ENCODE measurements around the gene EFNB2.
A peak's percentile ranks its signal among the peaks of the same experiment; 100 is the strongest.

Gene EFNB2

DNA sequence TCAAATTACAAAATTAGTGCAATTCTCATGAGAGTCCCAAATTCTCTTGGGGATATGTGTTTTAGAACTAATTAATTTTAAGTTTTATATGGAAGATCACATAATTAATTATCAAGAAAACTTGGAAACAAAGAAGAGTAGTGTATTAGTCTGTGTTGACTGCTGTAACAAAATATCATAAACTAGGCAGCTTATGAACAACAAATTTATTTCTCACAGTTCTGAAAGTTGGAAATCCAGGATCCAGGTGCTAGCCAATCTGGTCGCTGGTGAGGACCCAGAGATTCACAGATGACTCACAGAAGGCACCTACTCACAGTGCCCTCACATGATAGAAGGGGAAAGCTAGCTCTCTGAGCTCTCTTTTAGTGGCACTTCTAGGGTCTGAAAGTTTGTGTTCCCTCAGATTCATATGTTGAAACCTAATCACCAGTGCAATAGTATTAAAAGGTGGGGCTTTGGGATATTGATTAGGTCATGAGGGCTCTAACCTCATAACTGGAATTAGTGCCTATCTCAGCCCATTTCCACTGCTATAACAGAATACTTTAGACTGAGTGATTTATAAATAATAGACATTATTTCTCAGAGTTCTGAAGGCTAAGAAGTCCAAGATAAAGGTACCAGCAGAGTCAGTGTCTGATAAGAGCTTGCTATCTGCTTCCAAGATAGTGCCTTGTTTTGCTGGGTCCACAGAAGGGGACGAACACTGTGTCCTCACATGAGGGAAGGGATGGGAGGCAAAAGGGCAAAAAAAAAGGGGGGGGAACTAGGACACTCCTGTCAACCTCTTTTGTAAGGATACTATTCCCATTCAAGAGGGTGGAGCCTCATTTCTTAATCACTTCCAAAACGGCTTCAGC, 34.0 kb upstream of the EFNB2 start:
- TF ChIP-seq, protein P1, sequence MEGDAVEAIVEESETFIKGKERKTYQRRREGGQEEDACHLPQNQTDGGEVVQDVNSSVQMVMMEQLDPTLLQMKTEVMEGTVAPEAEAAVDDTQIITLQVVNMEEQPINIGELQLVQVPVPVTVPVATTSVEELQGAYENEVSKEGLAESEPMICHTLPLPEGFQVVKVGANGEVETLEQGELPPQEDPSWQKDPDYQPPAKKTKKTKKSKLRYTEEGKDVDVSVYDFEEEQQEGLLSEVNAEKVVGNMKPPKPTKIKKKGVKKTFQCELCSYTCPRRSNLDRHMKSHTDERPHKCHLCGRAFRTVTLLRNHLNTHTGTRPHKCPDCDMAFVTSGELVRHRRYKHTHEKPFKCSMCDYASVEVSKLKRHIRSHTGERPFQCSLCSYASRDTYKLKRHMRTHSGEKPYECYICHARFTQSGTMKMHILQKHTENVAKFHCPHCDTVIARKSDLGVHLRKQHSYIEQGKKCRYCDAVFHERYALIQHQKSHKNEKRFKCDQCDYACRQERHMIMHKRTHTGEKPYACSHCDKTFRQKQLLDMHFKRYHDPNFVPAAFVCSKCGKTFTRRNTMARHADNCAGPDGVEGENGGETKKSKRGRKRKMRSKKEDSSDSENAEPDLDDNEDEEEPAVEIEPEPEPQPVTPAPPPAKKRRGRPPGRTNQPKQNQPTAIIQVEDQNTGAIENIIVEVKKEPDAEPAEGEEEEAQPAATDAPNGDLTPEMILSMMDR (conservative IDR thresholded peaks at IDR 0.05; ENCODE audit: low read length) = no peak
- no peak overlapping the region for H3K4me3 ChIP-seq (ENCODE audit: low read length)
- DNase-seq (ENCODE audit: low read depth) = no peak

GRCh38 chr13:106568299-106569003, 33.0 kb upstream of the EFNB2 start:
- TF ChIP-seq, protein P1 (conservative IDR thresholded peaks at IDR 0.05; ENCODE audit: low read length) = no peak
- no peak for DNase-seq (ENCODE audit: low read depth)
- H3K4me3 ChIP-seq (ENCODE audit: low read length) = peak overlapping the region; percentile 85

DNA sequence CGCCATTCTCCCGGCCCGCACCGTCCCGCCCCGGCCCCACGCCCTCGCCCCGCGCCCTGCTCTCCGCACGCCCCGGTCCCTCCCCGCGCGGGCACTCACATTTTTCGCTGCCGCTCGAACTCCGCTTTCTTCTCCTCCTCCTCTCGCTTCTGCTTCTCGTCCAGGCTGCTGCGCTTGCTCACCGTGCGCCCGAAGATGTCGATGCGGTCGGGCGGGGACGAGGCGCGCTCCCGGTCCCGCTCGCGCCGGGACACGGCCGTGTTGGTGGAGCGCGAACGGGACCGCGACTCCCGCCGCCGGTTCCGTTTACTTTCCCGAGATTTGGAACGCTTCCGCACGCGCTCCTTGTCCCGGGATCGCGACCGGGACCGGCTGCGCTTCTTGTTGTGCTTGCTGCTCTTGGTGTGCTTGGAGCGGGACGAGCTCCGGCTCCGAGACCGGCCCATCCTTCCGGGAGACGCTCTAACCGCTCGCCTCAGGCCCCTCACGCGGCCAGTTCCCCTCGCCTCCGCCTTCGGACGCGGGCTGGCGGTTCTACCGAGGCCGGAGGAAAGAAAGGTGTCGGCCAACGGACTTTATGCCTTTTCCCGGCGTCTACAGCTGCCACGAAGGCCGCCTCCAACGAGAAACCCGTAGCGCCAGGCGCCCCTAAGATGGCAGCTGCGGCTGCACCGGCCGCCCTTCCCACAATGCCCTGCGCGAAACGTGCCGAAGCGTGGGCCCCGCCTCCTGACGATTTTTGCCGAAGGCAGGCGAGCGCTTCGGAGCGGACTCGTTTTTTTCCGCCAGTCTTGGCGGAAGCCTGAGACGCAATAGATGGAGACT, 32.2 kb upstream of the EFNB2 start, which contains the start of gene ARGLU1:
Gene ARGLU1 (minus strand): TSS at position 664 of the 825 bp plus-strand sequence. CDS start 218 bp downstream, at position 446.
- DNase-seq (ENCODE audit: low read depth) = peak; percentile 86
- peak within 1 kb of the TSS; percentile 85 for H3K4me3 ChIP-seq (ENCODE audit: low read length)
- TF ChIP-seq, protein P1 (conservative IDR thresholded peaks at IDR 0.05; ENCODE audit: low read length) = no peak

GRCh38 chr13:106566641-106567473, 31.4 kb upstream of the EFNB2 start:
- TF ChIP-seq, protein P1 (conservative IDR thresholded peaks at IDR 0.05; ENCODE audit: low read length) = no peak
- H3K4me3 ChIP-seq (ENCODE audit: low read length) = peak overlapping the region; percentile 85
- DNase-seq (ENCODE audit: low read depth) = peak; percentile 54

DNA sequence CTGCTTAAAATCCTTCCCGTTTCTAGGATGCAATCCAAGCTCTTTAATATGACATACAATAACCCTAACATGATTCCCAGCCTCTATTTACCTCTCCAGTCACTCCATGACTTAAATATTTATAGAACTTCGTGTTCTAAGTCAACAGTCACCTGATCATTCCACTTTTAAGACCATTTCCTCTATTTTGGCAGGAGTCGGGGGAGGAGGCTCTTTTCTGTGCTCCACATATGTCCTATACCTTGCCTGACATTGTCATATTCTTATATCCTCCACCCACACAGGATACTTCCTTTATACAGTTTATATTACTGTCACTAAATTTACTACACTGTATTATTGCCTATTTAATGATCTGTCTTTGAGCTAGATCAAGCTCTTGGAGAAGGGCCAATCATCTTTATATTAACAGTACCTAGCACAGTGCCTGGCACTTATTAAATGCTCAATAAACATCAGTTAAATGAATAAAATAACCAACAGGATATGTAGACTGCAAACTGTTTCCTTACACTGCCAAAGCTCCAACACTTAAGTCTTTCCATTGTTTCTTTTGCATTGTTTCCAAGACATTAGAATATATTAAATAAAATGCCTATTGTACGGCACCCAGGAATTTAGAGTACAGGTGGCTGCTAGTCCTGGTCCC, 29.8 kb upstream of the EFNB2 start:
- no peak for DNase-seq (ENCODE audit: low read depth)
- H3K4me3 ChIP-seq (ENCODE audit: low read length) = peak overlapping the region; percentile 85
- TF ChIP-seq, protein P1 (conservative IDR thresholded peaks at IDR 0.05; ENCODE audit: low read length) = no peak

DNA sequence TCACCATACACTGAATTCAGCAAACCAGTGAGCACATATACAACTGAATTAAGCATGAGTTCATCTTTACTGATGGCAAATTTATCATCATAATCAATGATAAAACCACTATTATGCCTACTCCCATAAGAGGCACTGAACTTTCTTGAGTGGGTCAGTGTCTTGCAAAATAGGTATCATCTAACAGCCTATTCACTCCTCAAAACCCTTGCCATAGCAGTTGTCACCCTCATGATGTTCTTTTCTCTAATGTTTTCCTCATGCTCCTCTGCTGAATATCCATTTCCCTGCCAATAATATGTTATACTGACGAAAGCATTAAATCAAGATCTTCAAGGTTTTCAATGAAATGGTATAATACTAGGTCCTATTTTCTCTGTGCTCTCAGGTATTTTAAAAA, 26.8 kb upstream of the EFNB2 start:
- DNase-seq (ENCODE audit: low read depth) = no peak
- no peak overlapping the region for H3K4me3 ChIP-seq (ENCODE audit: low read length)
- TF ChIP-seq, protein P1 (conservative IDR thresholded peaks at IDR 0.05; ENCODE audit: low read length) = no peak
